GDM1 (cell line): ENCODE results near the gene ULK4.
"Not testable (repeated sequence)": the region's sequence is repeated elsewhere in the genome, so short reads cannot be mapped to it uniquely, and the experiment has no call there.

ENCODE experiments used
- DNase-seq: peaks from one replicate; lab custom pipeline; 2025; lab: John Stamatoyannopoulos, UW

ULK4 gene

DNA sequence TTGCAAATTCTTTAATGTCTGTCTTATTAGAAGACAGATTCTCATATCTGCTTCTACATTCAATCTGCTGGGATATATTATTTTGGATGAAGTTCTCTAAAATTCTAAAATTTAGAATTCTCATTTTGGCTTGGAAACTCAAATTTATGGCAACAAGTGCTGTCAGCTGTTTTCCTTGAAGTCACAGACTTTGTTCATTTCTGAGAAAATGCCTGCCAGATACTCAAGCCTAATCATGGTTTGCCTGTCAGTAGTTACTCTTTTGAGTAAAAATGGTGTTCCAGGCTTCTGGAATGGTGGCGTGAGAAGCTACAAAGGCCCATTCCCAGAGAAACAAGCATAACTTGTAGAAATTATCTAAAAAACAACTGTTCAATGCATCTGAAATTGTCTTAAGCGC is 646.8 kb downstream of the ULK4 start:
- no peak for DNase-seq

DNA sequence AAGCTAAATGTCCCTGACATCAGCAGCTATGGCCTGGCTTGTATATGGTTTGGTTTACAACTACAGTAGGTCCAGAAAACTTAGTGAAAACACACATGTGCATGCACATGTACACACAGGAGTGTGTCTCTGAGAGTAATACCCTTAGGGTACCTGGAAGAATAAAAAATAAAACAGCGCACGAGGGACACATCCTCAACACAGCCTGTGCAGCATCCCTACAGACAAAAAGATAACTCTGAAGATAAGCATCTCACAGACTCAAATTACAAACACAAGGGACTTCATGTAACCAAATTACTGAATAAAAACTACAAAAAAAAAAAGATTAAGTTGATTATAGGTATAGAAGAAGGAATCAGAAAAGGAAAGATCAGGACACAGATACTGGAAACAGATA is 653.8 kb downstream of the ULK4 start:
- DNase-seq = no peak

DNA sequence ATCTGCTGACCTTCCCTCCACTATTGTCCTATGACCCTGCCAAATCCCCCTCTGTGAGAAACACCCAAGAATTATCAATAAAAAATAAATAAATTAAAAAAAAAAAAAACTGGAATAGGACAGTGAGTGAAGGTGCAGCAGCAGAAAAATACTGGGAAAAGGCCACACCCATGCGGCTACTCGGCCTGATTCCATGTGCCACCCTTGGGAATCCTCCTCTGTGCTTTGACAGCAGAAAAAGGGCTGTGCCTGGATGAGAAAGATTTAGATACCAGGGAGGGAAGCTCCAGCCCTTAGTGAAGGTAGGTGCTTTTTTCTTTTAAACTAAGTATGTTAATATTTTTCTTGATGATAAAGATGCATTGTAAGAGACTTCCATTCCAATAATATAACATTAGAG is 654.8 kb downstream of the ULK4 start:
- DNase-seq = no peak

DNA sequence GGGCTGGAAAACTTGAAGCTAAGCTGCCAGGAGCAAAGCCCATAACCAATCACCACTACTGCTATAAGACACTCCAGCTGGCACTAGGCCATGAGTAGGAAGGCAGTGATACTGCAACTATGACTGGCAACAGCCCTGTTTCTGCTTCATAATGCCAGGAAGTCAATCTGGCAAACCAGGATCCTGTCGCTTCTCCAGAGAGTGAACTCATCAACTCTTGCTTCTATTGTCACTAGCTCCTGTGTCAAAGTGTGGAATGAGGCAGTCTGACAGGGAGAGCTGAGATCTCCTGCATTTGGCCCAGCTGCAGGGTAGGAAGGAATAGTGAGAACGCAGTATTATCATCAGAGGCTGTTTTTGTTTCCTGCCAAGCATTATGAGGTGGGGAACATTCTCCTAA is 657.3 kb downstream of the ULK4 start:
- no peak for DNase-seq

DNA sequence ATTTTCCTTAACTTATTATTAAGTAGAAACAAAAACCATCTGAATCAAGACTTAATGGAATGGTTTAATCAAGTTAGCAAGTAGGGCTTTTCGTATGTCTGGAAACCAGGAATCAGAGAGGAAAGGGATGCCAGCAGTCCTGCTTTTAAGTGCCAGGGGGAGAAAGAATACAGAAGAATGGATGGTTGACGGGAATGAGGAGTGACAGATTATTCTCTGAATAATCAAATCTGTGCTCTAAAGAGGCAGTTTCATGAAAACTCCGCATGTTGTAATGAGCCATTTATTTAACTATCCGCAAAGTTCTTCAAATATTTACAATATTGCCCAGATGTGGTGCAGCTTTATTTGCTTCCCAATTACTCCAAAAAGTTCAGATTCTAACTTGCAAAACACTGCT is 659.6 kb downstream of the ULK4 start:
- no peak for DNase-seq

DNA sequence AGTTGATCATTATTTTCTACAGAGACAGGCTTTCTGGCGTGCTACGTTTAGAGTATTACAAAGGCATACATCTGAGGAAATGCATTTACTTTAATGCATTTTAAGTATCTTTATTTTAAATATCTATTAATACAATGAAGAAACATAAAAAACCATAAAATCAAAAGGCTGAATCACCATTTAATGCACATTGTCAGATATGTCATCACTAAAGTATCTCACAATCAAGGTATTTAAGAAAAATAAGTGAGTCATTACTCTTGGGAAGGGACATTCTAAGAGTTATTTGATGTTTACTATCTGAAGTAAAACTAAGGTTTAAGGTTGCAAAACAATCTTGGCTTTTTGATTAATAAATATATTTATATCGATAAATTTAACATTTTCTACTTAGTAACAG is 660.4 kb downstream of the ULK4 start:
- DNase-seq = no peak

DNA sequence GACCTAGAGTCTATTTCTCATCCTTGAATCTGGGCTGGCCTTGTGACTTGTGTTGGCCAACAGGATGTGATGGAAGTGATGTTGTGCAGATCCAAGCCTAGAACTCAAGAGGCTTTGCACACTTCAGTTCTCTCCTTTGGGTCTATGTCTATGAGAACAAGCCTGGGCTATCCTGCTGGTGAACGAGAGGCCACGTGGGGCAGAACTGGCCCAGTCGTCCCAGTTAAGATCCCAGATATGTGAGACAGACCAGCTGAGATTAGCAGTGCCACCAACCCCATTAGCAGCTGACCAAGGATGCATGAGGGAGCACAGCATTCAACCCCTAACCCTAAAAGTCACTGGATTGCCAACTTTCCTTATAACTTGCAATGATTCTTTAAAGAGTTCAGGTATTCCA is 662.9 kb downstream of the ULK4 start:
- DNase-seq = no peak

DNA sequence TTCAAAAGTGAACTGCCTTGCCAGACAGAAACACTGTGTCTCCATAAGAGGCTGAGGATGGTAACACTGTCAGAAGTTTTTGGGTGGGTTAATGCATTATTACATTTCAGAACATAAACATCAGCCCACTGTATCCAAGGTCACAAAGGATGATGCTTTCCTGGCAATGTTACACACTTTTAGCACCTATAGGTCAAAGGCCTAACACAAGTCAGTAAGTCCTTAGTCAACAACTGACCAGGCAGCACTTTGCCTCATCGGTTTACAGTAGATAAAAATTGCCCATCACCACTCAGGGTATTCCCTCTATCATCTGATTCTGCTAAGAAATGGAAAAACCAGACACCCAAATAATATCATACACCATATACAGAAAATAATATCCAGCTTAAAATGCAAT is 664.2 kb downstream of the ULK4 start:
- no peak for DNase-seq

DNA sequence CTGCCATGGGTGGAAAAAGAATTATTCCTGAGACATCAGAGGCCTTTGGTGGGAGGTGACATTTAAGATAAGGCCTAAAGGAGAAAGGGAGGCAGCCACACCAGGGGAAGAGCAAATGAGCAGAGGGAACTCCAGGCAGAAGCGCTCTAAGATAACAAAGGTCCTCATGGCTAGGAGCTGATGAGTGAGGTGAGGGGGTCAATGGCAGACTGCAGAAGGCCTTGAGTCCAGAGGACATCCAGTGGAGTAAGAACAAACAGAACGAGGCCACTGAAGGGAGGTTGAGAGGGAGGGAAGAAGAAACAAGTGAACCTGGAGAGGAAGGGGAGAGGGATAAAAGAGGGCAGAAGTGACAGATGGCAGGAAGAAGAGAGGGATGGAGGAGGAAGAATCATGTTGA is 665.3 kb downstream of the ULK4 start:
- no peak for DNase-seq

DNA sequence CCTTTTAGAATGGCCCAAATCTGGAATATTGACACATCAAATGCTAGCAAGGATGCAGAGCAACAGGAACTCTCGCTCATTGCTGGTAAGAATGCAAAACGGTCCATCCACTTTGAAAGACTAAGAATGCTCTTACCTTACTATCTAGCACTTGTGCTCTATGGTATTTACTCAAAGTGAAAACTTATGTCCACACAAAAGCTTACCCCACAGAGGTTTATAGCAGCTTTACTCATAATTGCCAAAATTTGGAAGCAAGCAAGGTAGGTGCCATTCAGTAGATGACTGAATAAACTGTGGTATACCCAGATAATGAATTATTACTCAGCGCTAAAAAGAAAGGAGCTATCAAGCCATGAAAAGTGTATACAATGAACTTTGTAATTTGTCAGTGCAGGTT is 666.2 kb downstream of the ULK4 start:
- DNase-seq = no peak

DNA sequence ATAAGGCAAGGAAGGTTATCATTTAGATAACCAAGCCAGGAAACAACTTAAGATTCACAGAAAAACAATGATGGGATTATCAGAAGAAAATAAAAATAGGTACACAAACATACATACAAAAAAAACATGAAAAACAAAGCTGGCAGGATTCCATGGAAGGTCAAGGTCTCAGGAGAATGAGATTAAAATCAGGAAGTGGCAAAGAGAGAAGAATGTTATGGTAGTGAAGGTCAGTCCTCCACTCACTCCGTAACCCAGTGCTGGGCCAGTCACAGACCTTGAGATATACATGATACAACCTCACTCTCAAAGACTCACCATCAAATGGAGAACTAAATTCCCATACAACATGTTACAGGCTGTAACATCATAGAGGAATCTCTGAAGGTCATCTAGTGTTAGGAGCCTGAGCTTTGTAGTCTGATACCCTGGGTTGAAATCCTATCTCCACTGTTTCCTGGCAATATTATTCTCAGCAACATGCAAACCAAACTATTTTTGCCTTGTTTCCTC is 668.7 kb downstream of the ULK4 start:
- DNase-seq = no peak

DNA sequence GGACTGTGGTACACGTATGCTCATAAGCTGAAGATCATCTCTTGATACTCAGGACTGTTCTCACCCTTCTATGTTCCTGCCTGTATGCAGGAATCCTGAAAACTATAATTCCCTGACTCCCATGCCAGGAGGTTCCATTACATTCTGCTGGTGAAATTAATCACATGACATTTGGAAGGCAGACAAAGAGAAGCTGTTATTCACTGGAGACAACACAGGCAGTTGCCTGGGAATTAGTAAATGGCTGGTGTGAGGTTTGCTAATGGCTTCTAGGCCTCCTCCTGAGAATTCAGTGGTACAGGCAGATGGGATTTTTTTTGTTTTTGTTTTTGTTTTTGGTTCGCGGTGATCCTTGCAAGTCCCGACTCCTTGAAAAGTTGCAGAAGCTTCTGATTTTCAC is 671.2 kb downstream of the ULK4 start:
- DNase-seq = no peak

DNA sequence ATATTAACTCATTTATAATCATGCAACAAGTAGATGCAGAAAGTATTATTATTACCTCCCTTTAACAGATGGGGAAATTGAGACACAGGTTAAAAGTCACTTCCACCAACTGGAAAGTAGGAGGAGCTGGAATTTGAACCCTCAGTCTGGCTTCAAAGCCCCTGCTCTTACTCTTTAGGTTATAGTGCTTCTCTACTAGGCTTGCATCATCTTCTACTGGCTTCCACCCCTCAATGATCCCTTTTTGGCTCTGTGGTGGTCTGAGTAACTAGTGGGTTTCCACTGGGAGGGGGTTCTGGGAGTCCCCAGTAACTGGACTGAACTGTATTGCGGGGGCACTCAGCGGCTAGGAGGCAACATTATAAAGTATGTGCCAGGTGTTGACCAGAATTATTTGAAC is 671.6 kb downstream of the ULK4 start:
- DNase-seq = no peak

DNA sequence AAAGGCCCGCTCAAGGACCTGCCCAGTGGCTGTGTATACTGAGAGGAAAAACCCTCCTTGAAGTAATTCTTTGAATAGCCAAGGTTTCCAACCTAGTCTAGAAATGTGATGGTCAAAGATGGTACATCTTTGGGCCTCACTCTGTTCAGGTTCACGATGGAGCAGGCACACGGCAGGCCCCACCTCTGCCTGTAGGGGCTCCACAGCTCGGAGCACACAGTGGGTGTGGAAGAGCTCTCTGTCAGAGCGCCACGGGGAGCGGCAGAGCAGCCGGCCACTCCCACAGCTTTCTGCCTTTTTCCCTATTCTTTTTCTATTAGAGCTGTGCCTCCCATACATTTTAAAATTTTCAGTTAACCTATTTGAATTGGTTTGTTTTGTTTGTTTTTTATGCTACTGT is 673.1 kb downstream of the ULK4 start:
- no peak for DNase-seq

DNA sequence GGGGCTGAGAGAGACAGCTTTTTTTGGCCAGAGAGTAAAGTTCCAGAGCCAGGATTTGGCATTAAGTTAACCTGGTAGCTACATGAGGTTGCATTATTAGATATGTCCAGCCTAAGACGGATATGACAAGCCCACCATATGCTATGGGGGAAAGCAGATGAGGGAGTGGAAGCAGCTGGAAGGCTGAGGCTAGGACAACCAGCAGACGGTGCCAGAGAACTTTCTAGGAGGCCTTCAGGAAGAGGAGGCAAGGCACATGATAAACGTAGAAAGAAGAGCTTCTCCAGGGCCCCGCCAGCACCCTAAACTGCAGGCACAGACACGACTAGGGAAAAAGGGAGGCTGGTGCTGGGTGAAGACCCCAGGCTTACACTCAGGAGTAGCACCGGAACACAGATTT is 675.6 kb downstream of the ULK4 start:
- DNase-seq = no peak

DNA sequence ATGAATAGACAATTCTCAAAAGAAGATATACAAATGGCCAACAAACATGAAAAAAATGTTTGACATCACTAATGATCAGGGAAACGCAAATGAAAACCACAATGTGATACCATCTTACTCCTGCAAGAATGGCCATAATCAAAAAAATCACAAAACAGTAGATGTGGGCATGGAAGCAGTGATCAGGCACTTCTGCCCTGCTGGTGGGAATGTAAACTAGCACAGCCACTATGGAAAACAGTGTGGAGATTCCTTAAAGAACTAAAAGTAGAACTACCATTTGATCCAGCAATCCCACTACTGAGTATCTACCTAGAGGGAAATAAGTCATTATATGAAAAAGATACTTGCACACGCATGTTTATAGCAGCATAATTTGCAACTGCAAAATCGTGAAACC is 677.0 kb downstream of the ULK4 start:
- DNase-seq = not testable (repeated sequence)

DNA sequence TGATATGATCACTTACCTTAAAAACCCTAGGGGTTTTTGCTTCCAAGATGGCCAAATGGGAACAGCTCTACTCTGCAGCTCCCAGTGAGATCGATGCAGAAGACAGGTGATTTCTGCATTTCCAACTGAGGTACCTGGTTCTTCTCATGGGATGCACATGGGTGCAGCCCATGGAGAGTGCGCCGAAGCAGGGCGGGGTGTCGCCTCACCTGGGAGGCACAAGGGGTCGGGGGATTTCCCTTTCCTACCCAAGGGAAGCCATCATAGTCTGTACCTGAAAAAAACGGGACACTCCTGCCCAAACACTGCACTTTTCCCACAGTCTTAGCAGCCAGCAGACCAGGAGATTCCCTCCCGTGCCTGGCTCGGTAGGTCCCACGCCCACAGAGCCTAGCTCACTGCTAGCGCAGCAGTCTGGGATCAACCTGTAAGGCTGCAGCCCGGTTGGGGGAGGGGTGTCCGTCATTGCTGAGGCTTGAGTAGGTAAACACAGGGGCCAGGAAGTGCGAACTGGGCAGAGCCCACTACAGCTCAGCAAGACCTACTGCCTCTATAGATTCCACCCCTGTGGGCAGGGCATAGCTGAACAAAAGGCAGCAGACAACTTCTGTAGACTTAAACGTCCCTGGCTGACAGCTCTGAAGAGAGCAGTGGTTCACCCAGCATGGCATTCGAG is 684.0 kb downstream of the ULK4 start:
- no peak for DNase-seq

DNA sequence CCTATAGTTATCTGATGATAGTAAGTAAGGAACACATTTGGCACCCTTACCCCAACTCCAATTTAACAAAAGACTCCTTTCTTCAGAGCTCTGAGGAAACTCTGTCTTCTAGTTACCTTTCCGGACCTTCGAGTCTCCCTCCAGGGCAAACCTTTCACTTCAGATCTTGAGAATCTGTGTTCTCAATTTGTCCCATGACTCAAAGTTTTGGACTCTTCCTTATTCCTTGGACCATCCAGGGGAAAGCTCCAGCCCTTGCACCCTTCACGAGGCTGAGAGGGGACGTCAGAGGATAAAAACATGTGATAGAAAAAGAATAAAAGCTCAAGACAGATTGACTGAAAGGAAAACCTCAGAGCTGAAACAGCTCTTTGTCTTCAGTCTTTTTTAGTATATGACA is 685.7 kb downstream of the ULK4 start:
- DNase-seq = no peak

DNA sequence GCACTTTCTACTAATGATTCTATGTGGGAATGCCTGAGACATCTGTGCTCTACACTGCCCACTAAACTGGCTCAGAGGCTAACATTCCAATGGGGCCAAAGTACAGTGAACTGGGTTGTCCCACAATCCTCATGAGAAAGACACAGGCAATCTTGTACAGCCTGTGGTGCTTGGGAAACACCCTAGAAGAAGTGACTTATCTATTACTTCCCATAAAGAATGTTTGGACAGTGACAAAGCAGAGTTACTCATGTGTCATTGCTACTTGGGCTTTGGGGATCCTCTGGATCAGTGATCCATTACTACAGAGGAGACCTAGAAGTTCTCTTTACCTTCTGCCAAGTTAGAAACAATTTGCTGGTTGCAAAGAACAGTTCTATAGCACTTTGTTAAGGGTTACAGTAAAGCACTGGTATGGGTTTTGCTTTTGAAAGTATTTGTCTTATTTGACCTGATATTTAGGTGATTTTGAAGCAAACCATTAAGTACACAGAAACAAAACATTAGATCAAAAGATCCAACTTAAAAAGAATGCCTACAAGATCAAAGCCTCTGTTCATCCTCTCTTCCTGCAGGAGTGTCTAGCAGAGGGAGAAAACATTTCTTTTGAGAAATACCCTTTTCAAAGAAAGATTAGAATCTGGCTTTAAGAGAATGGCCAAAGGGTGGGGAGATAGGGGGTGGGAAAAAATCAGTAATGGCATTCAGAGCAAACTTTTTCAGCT is 686.8 kb downstream of the ULK4 start:
- no peak for DNase-seq

DNA sequence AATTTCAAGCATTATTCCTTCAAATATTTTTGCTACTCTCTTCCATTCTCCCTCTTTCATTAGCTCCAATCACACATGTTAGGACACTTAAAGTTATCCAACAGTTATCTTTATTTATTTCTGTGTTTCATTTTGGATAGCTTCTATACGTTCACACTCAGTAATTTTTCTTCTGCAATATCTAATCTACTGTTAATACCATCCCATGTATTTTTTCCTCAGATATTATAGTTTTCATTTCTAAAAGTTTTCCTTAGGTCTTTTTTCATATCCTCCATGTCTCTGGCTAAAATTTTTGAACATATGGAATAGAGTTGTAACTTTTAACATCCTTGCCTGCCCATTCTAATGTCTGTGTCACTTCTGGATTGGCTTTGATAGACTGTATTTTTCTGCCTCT is 689.2 kb downstream of the ULK4 start:
- no peak for DNase-seq

DNA sequence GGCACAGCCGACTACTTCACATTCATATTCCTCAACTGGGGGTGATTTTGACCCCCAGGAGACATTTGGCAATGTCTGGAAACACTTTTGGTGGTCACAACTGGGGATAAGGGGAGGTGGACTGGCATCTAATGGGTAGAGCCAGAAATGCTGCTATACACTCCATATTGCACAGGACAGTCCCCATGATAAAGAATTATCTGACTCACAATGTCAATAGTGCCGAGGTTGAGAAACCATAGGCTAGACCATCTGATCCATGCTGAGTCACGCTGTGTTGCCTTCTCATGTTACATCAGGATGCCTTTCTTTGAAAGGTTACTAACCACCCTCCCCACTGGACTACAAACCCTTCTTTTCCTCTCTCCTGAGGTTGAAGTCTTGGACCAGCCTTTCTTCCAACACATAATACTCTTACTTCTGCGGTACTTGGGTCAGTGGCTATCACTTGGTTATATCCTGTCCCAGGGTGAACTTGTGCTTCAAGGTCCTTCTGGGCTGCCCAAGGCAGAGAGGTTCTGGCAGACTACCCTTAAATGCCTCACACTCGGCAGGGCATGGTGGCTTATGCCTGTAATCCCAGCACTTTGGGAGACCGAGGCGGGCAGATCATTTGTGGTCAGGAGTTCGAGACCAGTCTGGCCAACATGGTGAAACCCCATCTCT is 693.8 kb downstream of the ULK4 start:
- DNase-seq = no peak

DNA sequence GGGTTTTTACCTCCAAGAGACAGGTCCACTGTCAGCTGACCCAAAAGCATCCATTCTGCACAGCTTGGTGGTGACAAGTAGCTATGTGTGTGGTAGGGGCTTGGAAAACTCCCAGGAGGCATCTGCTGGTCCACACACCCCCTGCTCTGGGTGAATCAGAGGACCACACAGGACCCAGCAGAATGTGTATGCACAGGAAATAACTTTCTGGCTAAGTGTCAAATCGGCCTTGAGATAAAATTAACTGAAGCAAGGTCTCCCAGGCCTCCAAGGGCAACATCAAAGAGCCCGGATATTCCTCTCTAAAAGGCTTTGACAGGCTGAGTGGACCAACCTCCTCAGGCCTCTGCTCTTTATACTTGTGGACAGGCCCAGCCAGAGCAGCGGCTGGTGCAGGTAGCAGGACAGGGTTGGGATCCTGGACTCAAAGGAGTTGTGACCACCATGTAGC is 696.1 kb downstream of the ULK4 start:
- DNase-seq = no peak

DNA sequence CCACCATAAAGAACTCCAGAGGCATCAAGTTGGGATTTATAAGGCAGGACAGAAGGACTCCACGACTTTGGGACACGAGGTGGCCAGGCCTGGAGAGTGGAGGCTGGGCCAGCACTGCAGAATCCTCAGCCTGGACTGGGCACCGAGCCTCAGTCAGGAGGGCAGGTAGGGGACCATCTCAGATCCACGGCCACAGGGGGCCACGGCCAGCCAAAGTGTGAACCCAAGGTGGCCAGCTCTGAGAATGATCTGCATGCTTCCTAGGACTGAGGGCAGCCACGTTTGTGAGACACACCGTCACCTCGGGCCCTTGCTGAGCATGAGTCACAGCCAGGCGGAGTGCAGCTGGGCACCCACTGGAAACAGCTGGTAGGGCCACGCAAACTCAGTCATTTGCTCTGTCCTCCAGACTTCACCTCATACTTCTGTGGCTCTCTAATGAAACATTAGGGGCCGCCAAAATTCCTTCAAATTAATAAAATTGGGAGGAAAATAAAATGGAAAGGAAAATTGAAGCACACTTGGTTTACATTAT is 696.8 kb downstream of the ULK4 start:
- no peak for DNase-seq
